Activated CD4-positive, CD25-positive, alpha-beta regulatory T cell treated with anti-CD3 and anti-CD28 coated beads, Interleukin-2, amount 50 U/mL, for 16 hours (primary cell): Measurements from ENCODE around the gene SPCS2.
A peak's percentile ranks its signal among the peaks of the same experiment; 100 is the strongest.
"Not testable (repeated sequence)": the region's sequence is repeated elsewhere in the genome, so short reads cannot be mapped to it uniquely, and the experiment has no call there.

Experiments
- DNase-seq: peaks from one replicate; pipeline ENCODE4 v3.0.0-alpha.2; 2020; ENCODE audit warnings: low read depth, low spot score

SPCS2 gene

DNA sequence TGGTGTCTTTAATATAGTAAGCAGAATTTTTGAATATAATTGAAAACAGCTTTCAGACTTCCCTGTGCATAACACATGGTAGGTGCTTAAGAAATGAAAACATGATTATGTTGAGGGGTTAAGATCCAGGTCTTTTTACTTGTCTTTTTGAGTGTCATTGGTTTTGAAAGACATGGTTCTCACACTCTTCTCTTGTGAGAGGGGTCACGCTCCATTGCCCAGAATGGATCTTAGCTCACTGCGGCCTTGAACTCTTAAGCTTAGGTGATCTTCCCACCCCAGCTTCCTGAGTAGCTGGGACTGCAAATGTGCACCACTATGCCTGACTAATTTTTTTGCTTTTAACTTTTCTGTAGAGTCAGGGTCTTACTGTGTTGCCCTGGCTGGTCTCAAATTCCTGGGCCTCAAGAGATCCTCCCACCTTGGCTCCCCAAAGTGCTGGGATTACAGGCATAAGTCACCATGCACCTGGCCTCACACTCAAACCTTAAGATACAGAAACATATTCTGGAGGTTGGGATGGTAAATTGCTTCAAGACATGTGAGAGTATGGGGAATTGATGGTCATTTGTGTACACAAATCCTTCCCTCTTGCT is 1.4 kb downstream of the SPCS2 start:
- DNase-seq: no peak

DNA sequence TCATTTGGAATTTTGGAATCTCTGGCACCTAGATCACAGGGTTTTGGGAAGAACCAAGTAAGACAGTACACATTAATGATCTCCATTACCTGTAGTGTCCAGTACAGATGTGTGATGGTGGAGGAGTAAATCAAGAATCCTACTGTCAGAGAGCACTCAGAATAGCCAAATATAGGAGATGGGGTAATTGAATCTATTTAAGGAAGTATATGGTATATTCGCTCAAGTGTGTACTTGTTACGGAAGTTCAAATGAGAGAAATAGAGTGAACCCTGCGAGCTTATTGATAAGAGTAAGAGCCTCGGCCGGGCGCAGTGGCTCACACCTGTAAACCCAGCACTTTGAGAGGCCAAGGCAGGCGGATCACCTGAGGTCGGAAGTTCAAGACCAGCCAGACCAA is 2.2 kb downstream of the SPCS2 start:
- no peak for DNase-seq

- DNase-seq: no peak
Observed at GRCh38 chr11:74952752-74953151, 3.7 kb downstream of the SPCS2 start.

- no peak for DNase-seq
Observed at GRCh38 chr11:74953451-74953850, 4.4 kb downstream of the SPCS2 start.

DNA sequence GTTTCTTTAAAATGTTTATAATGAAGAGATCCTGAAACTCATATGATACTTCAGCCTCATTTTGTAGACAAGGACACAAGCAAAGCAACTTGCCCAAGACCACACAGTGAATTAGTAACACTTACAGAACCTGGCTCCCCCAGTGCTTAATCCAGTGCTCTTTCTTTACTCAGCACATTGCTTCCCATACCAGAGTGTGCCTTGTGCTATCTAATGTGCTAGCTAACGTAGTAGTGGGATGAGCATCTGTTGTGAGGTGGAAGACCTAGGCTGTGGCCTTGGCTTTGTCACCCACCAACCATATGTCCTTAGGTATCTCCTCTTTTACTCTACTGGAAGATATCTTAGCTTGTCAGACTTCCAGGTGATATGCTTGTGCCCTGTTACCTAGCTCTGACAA is 5.1 kb downstream of the SPCS2 start:
- no peak for DNase-seq

GRCh38 chr11:74956397-74957015 is 7.4 kb downstream of the SPCS2 start:
- no peak for DNase-seq

DNA sequence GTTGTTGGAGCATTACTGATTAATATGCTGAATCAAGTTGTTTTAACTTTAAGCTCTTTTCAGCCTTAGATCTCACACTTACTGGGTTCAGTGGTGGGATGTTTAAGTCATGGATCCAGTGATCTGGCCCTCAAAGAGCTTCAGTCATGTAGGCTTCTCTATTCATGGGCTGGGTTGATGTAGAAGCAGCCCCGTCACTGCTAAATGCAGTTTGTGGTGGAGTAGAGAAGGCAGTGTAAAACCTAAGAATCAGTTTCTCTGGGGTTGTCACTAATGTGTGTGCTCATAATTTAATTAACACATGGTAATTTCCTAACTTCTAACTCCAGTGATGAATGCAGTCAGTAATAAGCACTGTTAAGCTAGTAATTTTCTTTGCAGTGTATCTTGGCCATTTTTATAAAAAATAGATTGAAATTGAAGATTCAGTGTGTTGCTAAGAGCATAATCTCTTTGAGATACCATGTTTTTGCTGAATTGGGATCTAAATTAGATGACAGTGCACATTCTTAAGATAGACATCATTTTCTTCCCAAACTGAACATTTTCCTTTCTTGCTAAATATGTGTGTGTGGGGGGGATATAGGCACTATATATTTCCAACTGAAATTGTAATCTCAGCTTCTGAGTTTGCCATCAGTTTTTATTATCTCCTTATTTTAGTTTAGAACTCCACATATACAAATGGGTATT is 9.0 kb downstream of the SPCS2 start:
- DNase-seq: no peak

GRCh38 chr11:74960128-74960527 is 11.1 kb downstream of the SPCS2 start:
- not testable (repeated sequence) for DNase-seq

DNA sequence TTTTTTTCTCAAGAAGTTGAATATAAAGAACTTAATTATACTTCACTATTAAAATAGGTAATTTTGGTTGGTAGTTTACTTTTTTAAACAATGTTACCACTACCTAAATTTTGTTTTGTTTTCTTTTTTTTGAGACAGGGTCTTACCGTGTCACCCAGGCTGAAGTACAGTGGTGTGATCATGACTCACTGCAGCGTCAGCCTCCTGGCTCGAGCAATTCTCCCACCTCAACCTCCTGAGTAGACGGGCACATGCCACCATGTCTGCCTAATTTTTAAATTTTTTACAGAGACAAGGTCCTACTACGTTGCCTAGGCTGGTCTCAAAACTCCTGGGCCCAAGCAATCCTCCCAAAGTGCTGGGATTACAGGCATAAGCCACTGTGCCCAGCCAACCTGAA is 17.6 kb downstream of the SPCS2 start:
- DNase-seq: no peak

DNA sequence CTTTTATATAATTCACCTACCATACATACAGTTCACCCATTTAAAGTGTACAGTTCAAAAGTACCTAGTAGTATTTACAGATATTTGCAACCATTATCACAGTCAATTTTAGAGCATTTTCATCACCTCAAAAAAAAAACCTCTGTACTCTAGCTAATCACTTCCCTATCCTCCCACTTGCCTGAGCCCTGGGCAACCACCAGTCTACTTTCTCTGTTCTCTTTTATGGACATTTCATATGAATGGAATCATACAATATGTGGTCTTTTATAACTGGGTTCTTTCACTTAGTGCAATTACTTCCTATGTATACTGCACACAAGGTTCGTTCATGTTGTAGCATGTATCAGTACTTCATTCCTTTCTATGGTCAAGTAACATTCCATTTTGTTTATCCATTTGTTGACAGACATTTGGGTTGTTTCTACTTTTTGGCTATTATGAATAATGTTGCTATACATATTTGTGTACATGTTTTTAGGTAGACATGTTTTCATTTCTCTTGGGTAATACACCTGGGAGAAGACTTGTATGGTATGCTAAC is 21.9 kb downstream of the SPCS2 start:
- no peak for DNase-seq

DNA sequence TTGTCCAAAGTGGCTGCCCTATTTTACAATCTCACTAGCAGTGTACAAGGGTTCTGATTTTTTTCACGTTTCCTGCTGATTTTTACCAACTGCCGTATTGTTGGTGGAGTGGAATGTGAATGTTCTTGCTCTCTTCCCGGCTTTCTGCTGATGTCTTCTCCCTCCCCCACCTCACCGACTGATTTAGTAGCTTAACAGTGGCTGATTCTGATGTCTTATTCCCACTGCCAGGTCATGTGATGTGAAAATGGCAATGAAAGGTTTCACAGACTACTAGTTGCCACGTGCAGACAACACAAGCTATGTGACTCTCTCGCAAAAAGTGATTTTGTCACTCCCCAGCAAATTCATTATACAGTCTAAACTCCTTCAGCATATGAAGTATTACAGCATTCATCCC is 22.4 kb downstream of the SPCS2 start:
- DNase-seq: no peak

GRCh38 chr11:74978041-74978440 is 29.0 kb downstream of the SPCS2 start:
- no peak for DNase-seq

DNA sequence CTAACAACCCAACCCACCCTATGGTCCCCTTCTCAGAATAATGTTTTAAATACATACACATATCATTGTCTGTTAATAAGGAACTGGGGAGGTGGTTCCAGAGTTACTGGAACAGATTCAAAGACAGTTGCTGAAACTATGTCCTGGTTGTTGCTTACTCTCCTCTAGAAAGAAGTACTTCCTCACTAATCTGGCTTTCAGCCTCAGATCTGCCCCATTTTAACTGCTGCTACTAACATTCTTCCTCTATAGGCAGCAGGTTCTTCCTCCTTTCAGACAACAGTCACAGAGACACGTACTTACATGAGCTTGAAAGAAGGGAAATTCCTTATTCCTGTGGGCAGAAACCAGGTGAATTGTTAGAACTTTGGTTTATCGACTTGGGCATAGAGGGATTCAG is 31.6 kb downstream of the SPCS2 start:
- DNase-seq: no peak

GRCh38 chr11:74981888-74982287 is 32.8 kb downstream of the SPCS2 start:
- no peak for DNase-seq

- DNase-seq: no peak
Observed at GRCh38 chr11:74984070-74984469, 35.0 kb downstream of the SPCS2 start.

GRCh38 chr11:74984730-74985129 is 35.7 kb downstream of the SPCS2 start:
- no peak for DNase-seq

- DNase-seq: peak; percentile 62
Observed at GRCh38 chr11:74988541-74989259, 39.6 kb downstream of the SPCS2 start, which contains the start of gene NEU3. Gene NEU3 (plus strand): TSS chr11:74988933. CDS start chr11:74989061, 128 bp downstream.

- no peak for DNase-seq
Observed at GRCh38 chr11:74989260-74989638, 40.2 kb downstream of the SPCS2 start.

- not testable (repeated sequence) for DNase-seq
Observed at GRCh38 chr11:74990150-74990549, 41.1 kb downstream of the SPCS2 start.

- no peak for DNase-seq
Observed at GRCh38 chr11:74990941-74991340, 41.9 kb downstream of the SPCS2 start.

GRCh38 chr11:74992852-74993251 is 43.8 kb downstream of the SPCS2 start:
- DNase-seq: no peak

DNA sequence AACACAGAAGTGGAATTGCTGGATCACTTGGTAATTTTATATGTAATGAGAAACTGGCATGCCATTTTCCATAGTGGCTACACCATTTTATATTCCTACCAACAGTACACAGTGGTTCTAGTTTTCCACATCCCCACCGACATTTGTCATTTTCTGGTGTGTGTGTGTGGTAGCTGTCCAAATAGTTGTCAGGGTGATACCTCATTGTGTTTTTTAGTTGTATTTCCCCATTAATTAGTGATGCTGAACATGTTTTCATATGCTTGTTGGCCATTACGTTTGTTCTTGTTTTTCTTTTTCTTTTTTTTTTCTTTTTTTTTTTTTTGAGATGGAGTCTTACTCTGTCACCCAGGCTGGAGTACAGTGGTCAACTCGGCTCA is 51.9 kb downstream of the SPCS2 start:
- DNase-seq: no peak
